Suprapubic skin (tissue), 4 donors: ENCODE measurements around the gene NME2. TPM values are rescaled to one million over a fixed set of nuclear protein-coding genes. Genes with fewer than 3 reads are reported as not detected.
"Not testable (repeated sequence)": the region's sequence is repeated elsewhere in the genome, so short reads cannot be mapped to it uniquely, and the experiment has no call there.

Experiments
- DNase-seq, 2 donors: peaks; one replicate each; pipeline ENCODE4 v3.0.0-alpha.2; 2019; ENCODE audit warnings: low spot score in 2 of 2
- H3K27ac ChIP-seq: fragments of 200-600 bp; sonication (generic); one replicate; pipeline ENCODE4 v1.5.1; 2019
- H3K27me3 ChIP-seq: fragments of 200-600 bp; sonication (generic); one replicate; pipeline ENCODE4 v1.5.1; 2019
- H3K36me3 ChIP-seq: fragments of 200-600 bp; sonication (generic); one replicate; pipeline ENCODE4 v1.5.1; 2019
- H3K4me1 ChIP-seq: fragments of 200-600 bp; sonication (generic); one replicate; pipeline ENCODE4 v1.5.1; 2019
- H3K4me3 ChIP-seq: fragments of 200-600 bp; sonication (generic); one replicate; pipeline ENCODE4 v1.5.1; 2019; ENCODE audit warnings: mild to moderate bottlenecking
- H3K9me3 ChIP-seq: fragments of 200-600 bp; sonication (generic); one replicate; pipeline ENCODE4 v1.5.1; 2019
- EP300 ChIP-seq: sonication (generic); formaldehyde crosslinking; IDR thresholded peaks from one replicate; pipeline ENCODE4 v1.6.1; 2017; ENCODE audit warnings: antibody characterized with exemption
- POLR2A ChIP-seq, 2 donors: fragments of 450-650 bp; IDR thresholded peaks; one replicate each; pipeline ENCODE4 v1.6.1; 2017; ENCODE audit warnings: antibody characterized with exemption in 2 of 2, mild to moderate bottlenecking in 2 of 2, moderate library complexity in 2 of 2
- POLR2AphosphoS5 ChIP-seq, 3 donors: sonication (generic); formaldehyde crosslinking; IDR thresholded peaks; one replicate each; pipeline ENCODE4 v1.6.1; 2017; ENCODE audit warnings: antibody characterized with exemption in 3 of 3
- WGBS: methylation state at CpG from one replicate; pipeline ENCODE4 v1.1.5; 2018; 5-methylcytosine and 5-hydroxymethylcytosine counted together
- total RNA-seq, 4 donors: library from RNA; depleted of rRNA; stranded (reverse); fragments of >200 nt; gene quantifications; one replicate each; pipeline ENCODE4 v1.1.0, GENCODE V29; 2016
- TF ChIP-seq, protein P1 (sequence below), 2 donors: fragments of 200-600 bp in 1 of 2; fragments of 450-650 bp in 1 of 2; sonication (generic) in 1 of 2; IDR thresholded peaks; one replicate each; pipeline ENCODE4 v1.5.1; 2016 to 2019; ENCODE audit warnings: antibody characterized with exemption in 2 of 2, mild to moderate bottlenecking in 1 of 2, moderate library complexity in 1 of 2

Gene NME2
- total RNA-seq, 4 donors from 2014 or later = 239 to 695 (median 466) TPM

DNA sequence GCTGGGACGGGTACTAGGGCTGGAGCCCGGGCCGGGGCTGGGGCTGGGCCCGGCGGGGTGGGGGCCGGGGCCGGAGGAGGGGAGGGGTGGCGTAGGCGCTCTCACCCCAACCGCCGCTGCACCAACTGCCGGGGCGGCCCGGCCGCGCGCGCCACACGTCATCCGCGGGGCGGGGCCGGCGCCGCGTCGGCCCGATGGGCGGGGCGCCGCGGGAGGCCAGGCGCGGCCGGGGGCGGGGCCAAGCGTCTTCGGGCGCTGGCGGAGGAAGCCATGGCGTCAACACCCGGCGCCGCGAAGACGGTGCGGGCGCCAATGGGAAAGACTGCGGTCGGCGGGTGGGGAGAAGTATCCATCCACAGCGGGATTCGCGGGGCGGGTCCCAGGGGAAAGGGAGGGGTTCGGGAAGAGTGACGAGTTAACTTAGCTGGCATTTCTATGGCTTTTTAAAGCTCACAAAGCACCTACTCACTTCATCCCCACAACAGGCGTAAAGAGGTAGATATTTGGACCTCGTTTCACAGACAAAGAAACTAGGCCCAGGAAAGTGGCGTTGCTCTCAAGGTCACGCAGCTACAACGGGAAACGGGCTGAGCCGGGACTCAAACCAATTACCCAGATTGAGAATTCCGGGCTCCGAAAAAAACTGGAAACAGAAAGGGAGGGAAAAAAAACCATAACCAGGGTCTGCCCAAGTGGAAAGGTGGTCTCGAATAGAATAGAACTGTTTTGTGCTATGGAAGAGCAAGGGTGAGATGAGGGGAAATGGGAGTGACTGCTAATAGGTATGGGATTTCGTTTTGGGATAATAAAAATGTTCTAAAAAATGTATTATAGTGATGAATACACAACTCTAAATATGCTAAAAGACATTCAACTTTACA lies 45.2 kb upstream of the NME2 start, which contains the start of gene SPAG9:
SPAG9 (minus strand) TSS at position 130 of the 881 bp plus-strand sequence. CDS start 212 bp downstream, outside the sequence.
- WGBS = 1% methylated on average over 43 of the region's 68 CpGs

DNA sequence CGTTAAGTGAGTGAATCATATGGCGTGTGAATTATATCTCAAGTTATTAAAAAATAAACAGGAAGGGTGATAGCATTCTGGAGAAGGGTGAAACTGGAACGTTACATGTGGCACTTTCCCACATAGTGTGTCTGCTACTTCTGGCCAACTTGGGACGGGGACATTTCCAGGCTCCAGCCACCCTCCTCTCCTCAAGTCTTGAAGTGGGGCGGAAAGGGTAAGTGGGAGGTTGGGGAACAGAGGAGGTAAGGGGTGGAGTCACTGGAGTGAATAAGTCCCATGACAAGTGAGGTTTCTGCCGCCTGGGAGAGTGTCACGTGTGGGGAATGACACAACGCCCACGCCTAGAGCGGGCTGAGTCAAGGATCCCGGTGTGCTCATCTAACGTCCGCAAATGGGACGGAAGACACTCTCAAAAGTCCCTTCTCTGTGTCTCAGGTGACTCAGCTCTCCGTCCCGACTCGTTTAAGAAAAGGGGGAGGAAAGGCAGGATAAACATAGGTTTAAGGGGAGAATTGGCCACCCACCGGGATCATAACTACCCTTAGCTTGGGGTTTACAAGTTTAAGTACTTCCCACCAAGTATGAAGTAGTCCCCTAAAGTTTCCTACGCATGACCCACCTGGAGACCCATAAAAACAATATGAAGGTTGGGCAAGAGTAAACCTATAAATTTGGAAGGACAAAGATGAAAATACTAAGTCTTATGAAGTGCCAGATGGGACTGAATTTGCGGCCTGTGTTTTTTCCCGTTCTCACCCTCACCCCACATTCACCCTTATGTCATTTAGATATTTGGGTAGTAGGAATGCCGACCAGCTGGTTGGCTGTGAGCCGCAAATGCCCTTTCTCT lies 44.4 kb upstream of the NME2 start:
- Histone ChIP-seq H3K4me3 (peak overlapping the region; percentile 75), H3K27ac (peak overlapping the region; percentile 100), H3K27me3 (no peaks in the 10 kb centered on the region), H3K9me3 (no peaks in the 10 kb centered on the region), H3K36me3 (no peaks in the 10 kb centered on the region), H3K4me1 (peaks cover 43% of the 10 kb centered on the region)
- WGBS = 12% methylated on average over 23 of the region's 23 CpGs
- peak; percentile 89 to 97 (median 93) for TF ChIP-seq POLR2AphosphoS5 (IDR thresholded peaks at IDR 0.05)
- TF ChIP-seq, protein P1, sequence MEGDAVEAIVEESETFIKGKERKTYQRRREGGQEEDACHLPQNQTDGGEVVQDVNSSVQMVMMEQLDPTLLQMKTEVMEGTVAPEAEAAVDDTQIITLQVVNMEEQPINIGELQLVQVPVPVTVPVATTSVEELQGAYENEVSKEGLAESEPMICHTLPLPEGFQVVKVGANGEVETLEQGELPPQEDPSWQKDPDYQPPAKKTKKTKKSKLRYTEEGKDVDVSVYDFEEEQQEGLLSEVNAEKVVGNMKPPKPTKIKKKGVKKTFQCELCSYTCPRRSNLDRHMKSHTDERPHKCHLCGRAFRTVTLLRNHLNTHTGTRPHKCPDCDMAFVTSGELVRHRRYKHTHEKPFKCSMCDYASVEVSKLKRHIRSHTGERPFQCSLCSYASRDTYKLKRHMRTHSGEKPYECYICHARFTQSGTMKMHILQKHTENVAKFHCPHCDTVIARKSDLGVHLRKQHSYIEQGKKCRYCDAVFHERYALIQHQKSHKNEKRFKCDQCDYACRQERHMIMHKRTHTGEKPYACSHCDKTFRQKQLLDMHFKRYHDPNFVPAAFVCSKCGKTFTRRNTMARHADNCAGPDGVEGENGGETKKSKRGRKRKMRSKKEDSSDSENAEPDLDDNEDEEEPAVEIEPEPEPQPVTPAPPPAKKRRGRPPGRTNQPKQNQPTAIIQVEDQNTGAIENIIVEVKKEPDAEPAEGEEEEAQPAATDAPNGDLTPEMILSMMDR (IDR thresholded peaks at IDR 0.05) = no peak
- peak; percentile 87 to 95 for TF ChIP-seq POLR2A (IDR thresholded peaks at IDR 0.05)
- no peak for TF ChIP-seq EP300
- DNase-seq = peak; percentile 97 to 98

More for the DNA sequence above, 45.2 kb upstream of the NME2 start, which contains the start of gene SPAG9:
- Histone ChIP-seq H3K4me1 (peaks cover 48% of the 10 kb centered on the region), H3K27me3 (no peaks in the 10 kb centered on the region), H3K4me3 (peak within 1 kb of the TSS; percentile 75), H3K27ac (peak within 1 kb of the TSS; percentile 100), H3K9me3 (no peaks in the 10 kb centered on the region), H3K36me3 (no peaks in the 10 kb centered on the region)
- DNase-seq = peak; percentile 99
- TF ChIP-seq, protein P1 (IDR thresholded peaks at IDR 0.05) = no peak
- peak in 1 of 2 donors; percentile 88 for TF ChIP-seq POLR2A (IDR thresholded peaks at IDR 0.05)
- no peak for TF ChIP-seq EP300
- TF ChIP-seq POLR2AphosphoS5 (IDR thresholded peaks at IDR 0.05) = peak; percentile 58 to 98 (median 78)

DNA sequence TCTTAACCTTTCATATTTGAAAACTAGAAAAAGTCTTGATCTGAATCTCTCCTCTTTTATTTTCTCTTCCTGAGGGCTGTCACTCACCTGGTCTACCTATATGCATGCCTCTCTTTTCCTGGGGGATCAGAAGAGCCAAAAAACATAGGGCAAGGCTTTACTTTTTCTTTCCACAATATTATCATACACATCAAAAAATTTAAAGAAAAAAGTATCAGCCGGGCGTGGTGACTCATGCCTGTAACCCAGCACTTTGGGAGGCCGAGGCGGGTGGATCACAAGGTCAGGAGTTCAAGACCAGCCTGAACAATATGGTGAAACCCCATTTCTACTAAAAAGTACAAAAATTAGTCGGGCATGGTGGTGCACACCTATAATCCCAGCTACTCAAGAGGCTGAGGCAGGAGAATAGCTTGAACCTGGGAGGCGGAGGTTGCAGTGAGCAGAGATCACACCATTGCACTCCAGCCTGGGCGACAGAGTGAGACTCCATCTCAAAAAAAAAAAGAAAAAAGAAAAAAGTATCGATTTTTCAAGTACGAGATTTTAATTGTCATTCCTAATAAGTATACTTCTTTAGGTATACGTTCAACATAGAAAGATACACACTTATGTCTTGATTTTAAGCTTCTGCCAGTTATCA lies 43.6 kb upstream of the NME2 start:
- whole genome bisulfite sequencing = 78% methylated on average over 10 of the region's 10 CpGs
- DNase-seq, H3K27me3 ChIP-seq, H3K9me3 ChIP-seq, H3K4me3 ChIP-seq, H3K36me3 ChIP-seq: not testable (repeated sequence)
- H3K27ac ChIP-seq = peak overlapping the region; percentile 100
- peaks cover 38% of the 10 kb centered on the region for H3K4me1 ChIP-seq

DNA sequence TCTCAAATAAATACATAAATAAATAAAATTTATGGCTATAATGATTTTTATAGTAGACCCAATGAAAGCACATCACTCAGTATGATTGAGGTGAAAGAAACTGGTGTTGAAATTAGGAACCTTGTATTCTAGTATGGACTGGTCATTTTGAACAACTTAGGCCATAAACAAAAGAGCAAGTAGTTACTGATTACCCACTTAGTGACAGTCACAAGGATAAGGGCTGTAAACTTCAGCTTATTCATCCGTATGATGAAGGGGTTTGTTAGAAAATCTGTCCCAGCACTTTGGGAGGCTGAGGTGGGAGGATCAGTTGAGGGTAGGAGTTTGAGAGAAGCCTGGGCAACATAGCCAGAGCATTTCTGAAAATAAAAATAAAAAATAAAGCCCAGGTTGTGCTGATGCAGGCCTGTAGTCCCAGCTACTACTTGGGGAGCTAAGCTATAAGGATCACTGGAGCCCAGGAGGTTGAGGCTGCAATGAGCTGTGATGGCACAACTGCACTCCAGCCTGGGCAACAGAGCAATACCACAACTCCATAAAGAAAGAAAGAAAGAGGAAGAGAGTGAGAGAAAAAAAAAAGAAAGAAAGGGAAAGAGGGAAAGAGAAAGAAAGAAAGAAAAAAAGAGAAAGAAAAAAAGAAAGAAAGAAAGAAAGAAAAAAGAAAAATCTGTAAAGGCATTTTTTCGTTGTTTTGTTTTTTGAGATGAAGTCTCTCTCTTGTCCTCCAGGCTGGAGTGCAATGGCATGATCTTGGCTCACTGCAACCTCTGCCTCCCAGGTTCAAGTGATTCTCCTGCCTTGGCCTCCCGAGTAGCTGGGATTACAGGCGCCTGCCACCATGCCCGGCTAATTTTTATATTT lies 41.3 kb upstream of the NME2 start:
- H3K27me3 ChIP-seq = no peaks in the 10 kb centered on the region
- TF ChIP-seq, protein P1 (IDR thresholded peaks at IDR 0.05) = no peak
- TF ChIP-seq POLR2AphosphoS5 (IDR thresholded peaks at IDR 0.05) = no peak
- TF ChIP-seq POLR2A (IDR thresholded peaks at IDR 0.05) = no peak
- no peak for TF ChIP-seq EP300
- H3K36me3 ChIP-seq = no peaks in the 10 kb centered on the region
- no peak overlapping the region for H3K27ac ChIP-seq
- H3K4me3 ChIP-seq = no peak overlapping the region
- DNase-seq = no peak
- 95% methylated on average over 5 of the region's 5 CpGs for WGBS
- peaks cover 22% of the 10 kb centered on the region for H3K4me1 ChIP-seq
- H3K9me3 ChIP-seq = no peaks in the 10 kb centered on the region

DNA sequence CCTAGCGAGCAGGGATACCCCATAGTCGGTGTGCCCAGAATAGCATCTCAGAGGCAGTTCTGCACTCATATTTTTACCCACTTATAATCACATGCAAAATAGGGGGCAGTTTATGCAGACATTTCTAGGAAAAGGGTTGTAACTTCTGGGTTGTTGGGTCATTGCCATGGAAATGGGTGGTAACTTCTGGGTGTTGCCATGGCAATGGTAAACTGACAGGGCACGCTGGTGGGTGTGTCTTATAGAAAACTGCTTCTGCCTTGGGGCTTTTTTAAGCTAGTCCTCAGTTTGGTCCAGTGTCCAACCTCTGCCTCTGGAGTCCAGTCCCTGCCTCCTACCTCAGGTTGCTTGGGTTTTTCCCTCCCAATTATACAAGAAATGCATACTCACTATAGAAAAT lies 38.1 kb upstream of the NME2 start:
- Histone ChIP-seq H3K27ac (no peak overlapping the region), H3K4me3 (no peak overlapping the region), H3K36me3 (no peaks in the 10 kb centered on the region), H3K27me3 (no peaks in the 10 kb centered on the region), H3K9me3 (no peaks in the 10 kb centered on the region), H3K4me1 (peaks cover 8% of the 10 kb centered on the region)
- no peak for DNase-seq
- WGBS = 64% methylated on average over 2 of the region's 3 CpGs
- TF ChIP-seq, protein P1 (IDR thresholded peaks at IDR 0.05) = no peak
- TF ChIP-seq POLR2A (IDR thresholded peaks at IDR 0.05) = no peak
- TF ChIP-seq EP300 = no peak
